ENCODE results near the gene RASSF1.

The RASSF1 gene

DNA sequence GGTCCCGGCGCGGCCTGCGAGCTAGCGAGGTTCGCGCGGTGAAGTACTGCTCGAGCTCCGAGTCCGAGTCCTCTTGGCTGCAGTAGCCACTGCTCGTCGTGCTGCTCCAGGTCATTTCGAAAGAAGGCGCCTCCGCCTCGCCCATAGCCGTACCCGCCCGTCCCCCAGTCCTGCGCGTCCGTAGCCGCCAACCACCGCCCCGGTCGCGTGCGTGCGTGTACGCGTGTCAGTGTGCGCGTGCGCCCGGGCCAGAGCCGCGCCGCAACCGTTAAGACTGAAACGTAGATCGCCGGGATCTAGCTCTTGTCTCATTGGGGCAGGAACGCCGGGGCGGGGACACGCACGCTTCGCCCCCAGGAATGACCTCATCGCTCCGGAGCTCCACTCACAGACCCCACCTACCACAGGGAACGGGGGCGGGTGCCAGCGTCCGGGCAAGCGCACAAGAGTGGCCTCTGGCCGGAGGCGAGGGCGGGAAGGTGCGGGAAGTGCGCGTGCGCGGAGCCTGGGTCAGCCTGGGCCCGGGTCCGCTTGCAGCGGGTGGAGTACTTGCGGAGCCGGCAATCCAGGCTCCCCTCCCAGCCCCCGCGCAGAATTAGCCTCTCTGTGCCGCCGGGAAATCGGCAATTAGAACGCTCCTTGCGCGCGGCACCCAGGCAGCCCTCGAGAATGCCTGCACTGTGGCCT, 3.3 kb downstream of the RASSF1 start:
- DNase-seq, result peak; percentile 98
- H2AFZ ChIP-seq (ENCODE audit: low read depth, low read length), result peak overlapping the region; percentile 85
- peaks cover 64% of the 10 kb centered on the region for H3K79me2 ChIP-seq (ENCODE audit: insufficient read depth, low read length)
- peaks cover 4% of the 10 kb centered on the region for H3K27me3 ChIP-seq (ENCODE audit: insufficient read depth, low read length, poor library complexity)
- peak overlapping the region; percentile 98 for H3K27ac ChIP-seq (ENCODE audit: low read length)
- peak; percentile 89 for ATAC-seq (ENCODE audit: insufficient read depth, low read depth)
- H3K4me3 ChIP-seq (ENCODE audit: low read depth in 1 of 2, low read length in 2 of 2), result peak overlapping the region; percentile 66 to 90
- TF ChIP-seq EZH2 (IDR thresholded peaks at IDR 0.05; ENCODE audit: borderline replicate concordance, low read depth, low read length, severe bottlenecking), result no peak
- peaks cover 63% of the 10 kb centered on the region for H3K4me1 ChIP-seq (ENCODE audit: insufficient read depth, low read length)
- H3K4me2 ChIP-seq (ENCODE audit: insufficient read depth, low read length), result peak overlapping the region; percentile 81
- H3K36me3 ChIP-seq (ENCODE audit: insufficient read depth, low read length), result peaks cover 36% of the 10 kb centered on the region
- H4K20me1 ChIP-seq (ENCODE audit: insufficient read depth, low read length), result peaks cover 38% of the 10 kb centered on the region
- no peaks in the 10 kb centered on the region for H3K9me3 ChIP-seq (ENCODE audit: insufficient read depth, low read length, severe bottlenecking)
- H3K9ac ChIP-seq (ENCODE audit: low read depth, low read length), result peak overlapping the region; percentile 93

DNA sequence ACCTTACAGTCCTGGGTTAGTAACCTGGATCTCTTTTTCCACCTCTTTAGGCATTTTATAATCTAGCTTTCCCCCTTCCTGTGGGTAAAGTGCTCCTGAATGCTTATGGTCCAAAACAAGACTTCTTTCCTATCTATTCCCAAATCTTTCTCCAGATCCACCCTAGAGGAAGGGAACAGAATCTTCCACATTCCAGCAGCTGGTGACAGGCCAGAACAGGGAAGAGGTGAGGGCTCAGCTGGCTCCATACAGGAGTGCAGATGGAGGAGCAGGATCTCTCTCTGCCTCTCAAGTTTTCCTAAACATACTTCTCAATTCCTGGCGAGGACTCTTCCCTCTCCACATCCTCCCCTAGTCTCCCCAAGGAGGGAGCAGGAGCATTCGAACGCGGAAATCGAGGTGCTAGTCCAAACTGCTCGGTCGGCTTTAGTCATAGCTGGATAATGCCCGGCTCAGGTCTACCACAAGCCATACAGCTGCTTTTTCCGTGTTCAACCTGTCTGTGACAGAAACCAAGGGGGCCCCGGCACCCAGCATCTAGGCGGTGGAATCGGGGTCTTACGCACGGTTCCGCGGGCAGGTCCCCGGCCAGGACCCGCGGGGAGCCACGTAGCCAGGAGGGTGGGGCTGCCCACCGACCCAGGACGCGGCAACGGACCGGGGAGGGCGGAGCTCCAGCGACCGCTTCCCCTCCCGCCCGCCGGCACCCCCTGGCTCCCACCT, 4.0 kb downstream of the RASSF1 start:
- ATAC-seq (ENCODE audit: insufficient read depth, low read depth) (peak; percentile 62), DNase-seq (no peak)
- peaks cover 69% of the 10 kb centered on the region for H3K4me1 ChIP-seq (ENCODE audit: insufficient read depth, low read length)
- peak overlapping the region; percentile 66 to 90 for H3K4me3 ChIP-seq (ENCODE audit: low read depth in 1 of 2, low read length in 2 of 2)
- peaks cover 71% of the 10 kb centered on the region for H3K79me2 ChIP-seq (ENCODE audit: insufficient read depth, low read length)
- peaks cover 45% of the 10 kb centered on the region for H4K20me1 ChIP-seq (ENCODE audit: insufficient read depth, low read length)
- H3K36me3 ChIP-seq (ENCODE audit: insufficient read depth, low read length), result peaks cover 43% of the 10 kb centered on the region
- H3K9ac ChIP-seq (ENCODE audit: low read depth, low read length), result peak overlapping the region; percentile 93
- no peaks in the 10 kb centered on the region for H3K9me3 ChIP-seq (ENCODE audit: insufficient read depth, low read length, severe bottlenecking)
- H2AFZ ChIP-seq (ENCODE audit: low read depth, low read length), result peak overlapping the region; percentile 78
- H3K27ac ChIP-seq (ENCODE audit: low read length), result peak overlapping the region; percentile 98
- peak overlapping the region; percentile 81 for H3K4me2 ChIP-seq (ENCODE audit: insufficient read depth, low read length)
- peaks cover 4% of the 10 kb centered on the region for H3K27me3 ChIP-seq (ENCODE audit: insufficient read depth, low read length, poor library complexity)
- TF ChIP-seq, protein P1, sequence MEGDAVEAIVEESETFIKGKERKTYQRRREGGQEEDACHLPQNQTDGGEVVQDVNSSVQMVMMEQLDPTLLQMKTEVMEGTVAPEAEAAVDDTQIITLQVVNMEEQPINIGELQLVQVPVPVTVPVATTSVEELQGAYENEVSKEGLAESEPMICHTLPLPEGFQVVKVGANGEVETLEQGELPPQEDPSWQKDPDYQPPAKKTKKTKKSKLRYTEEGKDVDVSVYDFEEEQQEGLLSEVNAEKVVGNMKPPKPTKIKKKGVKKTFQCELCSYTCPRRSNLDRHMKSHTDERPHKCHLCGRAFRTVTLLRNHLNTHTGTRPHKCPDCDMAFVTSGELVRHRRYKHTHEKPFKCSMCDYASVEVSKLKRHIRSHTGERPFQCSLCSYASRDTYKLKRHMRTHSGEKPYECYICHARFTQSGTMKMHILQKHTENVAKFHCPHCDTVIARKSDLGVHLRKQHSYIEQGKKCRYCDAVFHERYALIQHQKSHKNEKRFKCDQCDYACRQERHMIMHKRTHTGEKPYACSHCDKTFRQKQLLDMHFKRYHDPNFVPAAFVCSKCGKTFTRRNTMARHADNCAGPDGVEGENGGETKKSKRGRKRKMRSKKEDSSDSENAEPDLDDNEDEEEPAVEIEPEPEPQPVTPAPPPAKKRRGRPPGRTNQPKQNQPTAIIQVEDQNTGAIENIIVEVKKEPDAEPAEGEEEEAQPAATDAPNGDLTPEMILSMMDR (IDR thresholded peaks at IDR 0.05; ENCODE audit: borderline replicate concordance, extremely low read depth, low read length, poor library complexity, severe bottlenecking), result peak; percentile 1
- TF ChIP-seq EZH2 (IDR thresholded peaks at IDR 0.05; ENCODE audit: borderline replicate concordance, low read depth, low read length, severe bottlenecking), result no peak

DNA sequence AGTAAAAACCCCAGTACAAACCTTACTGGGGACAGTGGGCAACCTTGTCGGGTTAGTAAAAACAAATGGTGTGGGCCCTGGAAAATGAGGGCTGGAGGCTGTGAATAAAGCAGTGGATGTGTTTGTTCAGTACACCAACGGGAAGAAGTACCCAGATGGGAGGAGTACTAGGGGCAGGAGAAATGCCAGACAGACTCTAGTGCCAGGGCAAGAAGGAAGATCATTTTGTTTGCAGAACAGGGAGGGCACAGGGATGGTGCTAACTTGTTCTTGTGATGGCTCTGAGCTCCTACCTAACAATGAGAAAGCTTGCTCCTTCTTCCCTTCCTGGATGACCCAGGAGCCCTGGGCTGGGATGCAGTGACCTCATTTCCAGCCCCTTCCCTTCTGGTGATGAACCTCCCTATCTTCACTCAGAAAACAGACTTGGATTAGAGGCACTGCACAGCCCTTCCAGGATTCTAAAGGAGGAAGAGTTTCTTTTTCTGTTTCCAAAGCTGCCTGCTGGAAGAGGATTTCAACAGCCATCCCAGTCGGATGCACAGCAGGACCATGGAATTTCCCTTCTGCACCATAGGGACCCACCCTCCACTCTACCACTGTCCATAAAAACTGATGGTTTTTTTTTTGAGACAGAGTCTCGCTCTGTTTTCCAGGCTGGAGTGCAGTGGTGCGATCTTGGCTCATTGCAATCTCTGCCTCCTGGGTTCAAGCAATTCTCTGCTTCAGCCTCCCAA, 6.1 kb downstream of the RASSF1 start:
- H3K9ac ChIP-seq (ENCODE audit: low read depth, low read length), result peak overlapping the region; percentile 39; the same call in 1 of the 2 replicates
- H3K4me3 ChIP-seq (ENCODE audit: low read depth in 1 of 2, low read length in 2 of 2), result peak overlapping the region in 1 of 2 experiments; percentile 29; a peak in 2 of 4 replicates
- peaks cover 53% of the 10 kb centered on the region for H4K20me1 ChIP-seq (ENCODE audit: insufficient read depth, low read length)
- peaks cover 77% of the 10 kb centered on the region for H3K79me2 ChIP-seq (ENCODE audit: insufficient read depth, low read length)
- DNase-seq, result no peak
- H3K4me1 ChIP-seq (ENCODE audit: insufficient read depth, low read length), result peaks cover 73% of the 10 kb centered on the region
- peaks cover 64% of the 10 kb centered on the region for H3K36me3 ChIP-seq (ENCODE audit: insufficient read depth, low read length)
- H3K4me2 ChIP-seq (ENCODE audit: insufficient read depth, low read length), result peak overlapping the region; percentile 81
- no peaks in the 10 kb centered on the region for H3K9me3 ChIP-seq (ENCODE audit: insufficient read depth, low read length, severe bottlenecking)
- ATAC-seq (ENCODE audit: insufficient read depth, low read depth), result no peak
- TF ChIP-seq, protein P1 (IDR thresholded peaks at IDR 0.05; ENCODE audit: borderline replicate concordance, extremely low read depth, low read length, poor library complexity, severe bottlenecking), result no peak
- TF ChIP-seq EZH2 (IDR thresholded peaks at IDR 0.05; ENCODE audit: borderline replicate concordance, low read depth, low read length, severe bottlenecking), result no peak
- H3K27me3 ChIP-seq (ENCODE audit: insufficient read depth, low read length, poor library complexity), result no peaks in the 10 kb centered on the region
- H3K27ac ChIP-seq (ENCODE audit: low read length), result peak overlapping the region; percentile 48; the same call in 1 of the 2 replicates
- H2AFZ ChIP-seq (ENCODE audit: low read depth, low read length), result no peak overlapping the region

Measured in DND-41 (cell line).